H1 (cell line): ENCODE results near the gene MCM3AP. TPM values are rescaled to one million over a fixed set of nuclear protein-coding genes. Genes with fewer than 3 reads are reported as not detected.
A peak's percentile ranks its signal among the peaks of the same experiment; 100 is the strongest.

Experiments
- CTCF ChIA-PET: fragments of 300-600 bp; sonication (Branson Sonifier 250); formaldehyde crosslinking; loops from one replicate; lab custom pipeline; 2021; ENCODE audit not compliant: partially characterized antibody; lab: Charles Lee
- POLR2A ChIA-PET: fragments of 300-600 bp; sonication (Branson Sonifier 250); formaldehyde crosslinking; loops from one replicate; lab custom pipeline; 2021; ENCODE audit warnings: inconsistent platforms; ENCODE audit not compliant: partially characterized antibody; lab: Charles Lee
- DNase-seq, 2 experiments: peaks; one replicate each; pipeline versions ENCODE4 v3.0.0 to v3.0.0-alpha.2; 2010 to 2022; ENCODE audit warnings: low spot score in 2 of 2, low read depth in 1 of 2, mixed read lengths in 1 of 2
- FAIRE-seq: peaks from 2 replicates; lab custom pipeline; 2011; peaks lifted over from hg19 to GRCh38; lab: Jason Lieb, UNC
- H2AFZ ChIP-seq: 2 replicates; pipeline ENCODE4 v1.8.1; 2012; ENCODE audit warnings: low read length, inconsistent platforms
- H2AK5ac ChIP-seq: 2 replicates; pipeline ENCODE4 v1.6.1; 2013; ENCODE audit warnings: low read depth, low read length
- H2BK120ac ChIP-seq: replicated peaks from 2 replicates; pipeline ENCODE3; 2013; ENCODE audit warnings: low read depth, low read length, inconsistent platforms
- H2BK12ac ChIP-seq: 2 replicates; pipeline ENCODE4 v1.6.1; 2013; ENCODE audit warnings: low read depth, low read length
- H2BK15ac ChIP-seq: 2 replicates; pipeline ENCODE4 v1.6.1; 2013; ENCODE audit warnings: low read length
- H2BK20ac ChIP-seq: 2 replicates; pipeline ENCODE4 v1.6.1; 2013; ENCODE audit warnings: low read length
- H2BK5ac ChIP-seq: 2 replicates; pipeline ENCODE4 v1.6.1; 2013; ENCODE audit warnings: low read depth, low read length
- H3K14ac ChIP-seq: 2 replicates; pipeline ENCODE4 v1.6.1; 2013; ENCODE audit warnings: inconsistent platforms; ENCODE audit not compliant: insufficient read length
- H3K18ac ChIP-seq: 2 replicates; pipeline ENCODE4 v1.6.1; 2013; ENCODE audit warnings: low read length; ENCODE audit errors: extremely low read depth
- H3K23ac ChIP-seq: 2 replicates; pipeline ENCODE4 v1.6.1; 2013; ENCODE audit warnings: inconsistent platforms; ENCODE audit not compliant: insufficient read length
- H3K23me2 ChIP-seq: 2 replicates; pipeline ENCODE4 v1.6.1; 2013; ENCODE audit warnings: low read depth, low read length
- H3K27ac ChIP-seq: 2 replicates; pipeline ENCODE4 v1.6.1; 2011; ENCODE audit warnings: low read depth, low read length, inconsistent platforms
- H3K27me3 ChIP-seq, 4 experiments: replicated peaks in 1 of 4; 1 replicate in 1 of 4; 2 replicates in 3 of 4; pipeline versions ENCODE4 v1.6.1 to v1.8.1; 2011 to 2013; ENCODE audit warnings: low read length in 3 of 4, mild to moderate bottlenecking in 3 of 4, inconsistent platforms in 2 of 4, mixed read lengths in 2 of 4, moderate library complexity in 1 of 4; ENCODE audit not compliant: control insufficient read depth in 3 of 4, insufficient read depth in 3 of 4; ENCODE audit errors: extremely low read depth in 1 of 4
- H3K36me3 ChIP-seq, 4 experiments: 2 replicates each; pipeline versions ENCODE4 v1.6.1 to v1.8.1; 2011 to 2013; ENCODE audit warnings: mild to moderate bottlenecking in 4 of 4, low read length in 3 of 4, moderate library complexity in 2 of 4, control low read depth in 1 of 4, inconsistent platforms in 1 of 4; ENCODE audit not compliant: insufficient read depth in 4 of 4, control insufficient read depth in 2 of 4
- H3K4ac ChIP-seq: replicated peaks from 2 replicates; pipeline ENCODE3; 2013; ENCODE audit warnings: low read length, low read depth, mixed read lengths, inconsistent platforms; ENCODE audit not compliant: insufficient read length
- H3K4me1 ChIP-seq, 4 experiments: replicated peaks in 1 of 4; 1 replicate in 1 of 4; 2 replicates in 3 of 4; pipeline versions ENCODE4 v1.6.1 to v1.8.1; 2011 to 2013; ENCODE audit warnings: low read length in 3 of 4, inconsistent platforms in 2 of 4, mixed read lengths in 1 of 4; ENCODE audit not compliant: insufficient read depth in 4 of 4, control insufficient read depth in 3 of 4
- H3K4me2 ChIP-seq, 2 experiments: 2 replicates each; pipeline versions ENCODE4 v1.6.1 to v1.8.1; 2011 to 2013; ENCODE audit warnings: low read depth in 2 of 2, low read length in 2 of 2, control low read depth in 1 of 2, inconsistent platforms in 1 of 2, mild to moderate bottlenecking in 1 of 2; ENCODE audit not compliant: insufficient read depth in 1 of 2
- H3K4me3 ChIP-seq, 4 experiments: fragments of 200-600, 300-600 bp in 1 of 4; sonication (generic), shearing (Covaris generic), sonication (Bioruptor Twin) in 1 of 4; 2 replicates each; pipeline versions ENCODE4 v1.5.1 to v1.8.1; 2011 to 2016; ENCODE audit warnings: low read length in 4 of 4, low read depth in 3 of 4, control low read depth in 2 of 4, inconsistent platforms in 2 of 4, mild to moderate bottlenecking in 2 of 4, mixed read lengths in 1 of 4, moderate library complexity in 1 of 4; ENCODE audit not compliant: insufficient read depth in 2 of 4; ENCODE audit errors: extremely low read depth in 1 of 4
- H3K56ac ChIP-seq: replicated peaks from 2 replicates; pipeline ENCODE3; 2013; ENCODE audit warnings: low read depth, mild to moderate bottlenecking, mixed read lengths, low read length, inconsistent platforms; ENCODE audit not compliant: insufficient read length
- H3K79me1 ChIP-seq: 2 replicates; pipeline ENCODE4 v1.6.1; 2013; ENCODE audit warnings: low read depth, low read length, control low read depth
- H3K79me2 ChIP-seq, 2 experiments: 2 replicates each; pipeline versions ENCODE4 v1.6.1 to v1.8.1; 2012 to 2013; ENCODE audit warnings: low read length in 2 of 2, mild to moderate bottlenecking in 2 of 2, inconsistent platforms in 1 of 2; ENCODE audit not compliant: insufficient read depth in 2 of 2, control insufficient read depth in 1 of 2
- H3K9ac ChIP-seq, 4 experiments: replicated peaks in 1 of 4; 1 replicate in 1 of 4; 2 replicates in 3 of 4; pipeline versions ENCODE4 v1.6.1 to v1.8.1; 2011 to 2013; ENCODE audit warnings: low read depth in 3 of 4, low read length in 3 of 4, control low read depth in 2 of 4, mild to moderate bottlenecking in 2 of 4, moderate library complexity in 2 of 4, inconsistent platforms in 1 of 4; ENCODE audit errors: extremely low read depth in 1 of 4
- H3K9me3 ChIP-seq, 2 experiments: 2 replicates each; pipeline versions ENCODE4 v1.6.1 to v1.8.1; 2012 to 2013; ENCODE audit warnings: mild to moderate bottlenecking in 2 of 2, moderate library complexity in 2 of 2, control low read depth in 1 of 2, inconsistent platforms in 1 of 2, low read depth in 1 of 2, low read length in 1 of 2, mixed read lengths in 1 of 2; ENCODE audit not compliant: insufficient read depth in 2 of 2
- H4K20me1 ChIP-seq, 2 experiments: replicated peaks in 1 of 2; 2 replicates each; pipeline versions ENCODE3 to v1.8.1; 2011 to 2013; ENCODE audit warnings: inconsistent platforms in 2 of 2, low read length in 2 of 2, mild to moderate bottlenecking in 1 of 2; ENCODE audit not compliant: insufficient read depth in 2 of 2, control insufficient read depth in 1 of 2
- H4K5ac ChIP-seq: 2 replicates; pipeline ENCODE4 v1.6.1; 2013; ENCODE audit warnings: low read length, low read depth, mixed read lengths, inconsistent platforms; ENCODE audit not compliant: insufficient read length
- H4K8ac ChIP-seq: 2 replicates; pipeline ENCODE4 v1.8.0; 2013; ENCODE audit warnings: mild to moderate bottlenecking, moderate library complexity, low read length, inconsistent platforms; ENCODE audit not compliant: insufficient read depth; ENCODE audit errors: extremely low read depth
- H4K91ac ChIP-seq: replicated peaks from 2 replicates; pipeline ENCODE3; 2013; ENCODE audit warnings: low read length, mixed read lengths, inconsistent platforms; ENCODE audit not compliant: insufficient read length
- CREB1 ChIP-seq: IDR thresholded peaks from 2 replicates; pipeline ENCODE4 v1.6.1; 2012; ENCODE audit warnings: inconsistent platforms
- PHF8 ChIP-seq: fragments of 200-600 bp; sonication (generic); conservative IDR thresholded peaks from 2 replicates; pipeline ENCODE4 v1.7.1; 2012; ENCODE audit warnings: low read depth, mild to moderate bottlenecking, inconsistent platforms, low read length, moderate library complexity
- RBBP5 ChIP-seq: IDR thresholded peaks from 2 replicates; pipeline ENCODE4 v1.7.1; 2012; ENCODE audit warnings: low read depth, mild to moderate bottlenecking, inconsistent platforms, low read length, moderate library complexity, borderline replicate concordance
- SIX5 ChIP-seq: IDR thresholded peaks from 2 replicates; pipeline ENCODE4 v1.6.1; 2011; ENCODE audit warnings: mild to moderate bottlenecking, low read depth, low read length
- SP1 ChIP-seq: IDR thresholded peaks from 2 replicates; pipeline ENCODE4 v1.6.1; 2011; ENCODE audit warnings: low read depth, low read length
- TAF7 ChIP-seq: optimal IDR thresholded peaks from 2 replicates; pipeline ENCODE3; 2011; ENCODE audit warnings: low read depth, mild to moderate bottlenecking, inconsistent platforms, low read length, moderate library complexity, borderline replicate concordance
- TBP ChIP-seq: IDR thresholded peaks from 2 replicates; pipeline ENCODE4 v1.6.1; 2011; ENCODE audit warnings: low read depth, low read length, improper control_type of control experiment
- WGBS, 2 experiments: shearing (Covaris generic) in 1 of 2; methylation state at CpG; one replicate each; pipeline versions ENCODE4 v1.1.6 to v1.1.7; 2013 to 2015; ENCODE audit warnings: low lambda C conversion rate in 2 of 2, mixed read lengths in 2 of 2, inconsistent platforms in 1 of 2, low coverage in 1 of 2, missing lambda C conversion rate in 1 of 2; ENCODE audit not compliant: insufficient replicate concordance in 2 of 2, insufficient coverage in 1 of 2, insufficient read length in 1 of 2; ENCODE audit errors: extremely low coverage in 1 of 2, missing lambda C conversion rate in 1 of 2; 5-methylcytosine and 5-hydroxymethylcytosine counted together
- polyA plus RNA-seq, 7 experiments: library from polyadenylated mRNA; depleted of rRNA in 3 of 7; stranded (reverse) in 5 of 7; unstranded in 2 of 7; fragments of >200 nt in 5 of 7; fragments of 200-250 nt in 2 of 7; gene quantifications; 1 replicate in 5 of 7; 2 replicates in 1 of 7; 4 replicates in 1 of 7; pipeline versions ENCODE4 v1.2.1 to v1.2.3, GENCODE V29; 2011 to 2013; ENCODE audit warnings: missing spikeins in 2 of 7, mixed read lengths in 2 of 7
- total RNA-seq: library from RNA; stranded (reverse); fragmentation: NEBNext Ultra II Directional; extraction: Animal tissue kit (Norgen Biotek cat#: 25700); gene quantifications from 2 replicates; pipeline ENCODE4 v1.2.1, GENCODE V29; 2021

Gene MCM3AP
- total and polyA plus RNA-seq, 2 of the 8 experiments (the other 6 are each of a cell fraction or from before 2014, with no cell fraction given), result 37.2 to 119 TPM

GRCh38 chr21:46325073-46325912 lies 39.9 kb upstream of the MCM3AP start:
- peak overlapping the region; percentile 77 to 95 (median 86) for H3K4me3 ChIP-seq
- peaks cover 3 to 18% of the 10 kb centered on the region in 2 experiments for H4K20me1 ChIP-seq
- peak overlapping the region; percentile 1; the same call in 1 of the 2 replicates for H2BK5ac ChIP-seq
- H3K9me3 ChIP-seq, result no peaks in the 10 kb centered on the region
- CTCF ChIA-PET, result interaction anchor here (0.8 to 1.7 kb wide), 13 partner anchors 8 to 94 kb away, joined by 3 to 6 read pairs (median 3); partner anchors contain the start of gene MCM3AP
- no peak overlapping the region for H2BK120ac ChIP-seq
- H3K27ac ChIP-seq, result peak overlapping the region; percentile 29; the same call in 1 of the 2 replicates
- H4K5ac ChIP-seq, result peak overlapping the region; percentile 29
- peaks cover 0 to 9% (median 4%) of the 10 kb centered on the region in 4 experiments; a peak in 6 of 7 replicates for H3K4me1 ChIP-seq
- H2BK12ac ChIP-seq, result 0 out of 2 replicates have a peak overlapping the region, but pooled peaks have one; percentile 30
- H3K79me1 ChIP-seq, result peaks cover 17% of the 10 kb centered on the region
- peaks cover 2 to 21% (median 13%) of the 10 kb centered on the region in 4 experiments; a peak in 6 of 8 replicates for H3K36me3 ChIP-seq
- H3K79me2 ChIP-seq, result peaks cover 11 to 66% of the 10 kb centered on the region in 2 experiments
- peak overlapping the region; percentile 73; the same call in 1 of the 2 replicates for H4K8ac ChIP-seq
- DNase-seq, result peak; percentile 31 to 70
- peak overlapping the region; percentile 72 for H3K4ac ChIP-seq
- H3K18ac ChIP-seq, result peak overlapping the region; percentile 51; the same call in 1 of the 2 replicates
- no peaks in the 10 kb centered on the region for H3K27me3 ChIP-seq
- 15% methylated on average over 31 of the region's 43 CpGs; no CpG with 5 or more reads in 1 of the 2 experiments for WGBS, 2 experiments
- no peak overlapping the region for H3K14ac ChIP-seq
- peaks cover 14% of the 10 kb centered on the region for H3K23me2 ChIP-seq
- H3K23ac ChIP-seq, result no peak overlapping the region
- H2AFZ ChIP-seq, result no peak overlapping the region; the same call in 1 of the 2 replicates
- peak overlapping the region; percentile 63 to 97 for H3K4me2 ChIP-seq
- no peak for FAIRE-seq
- peak overlapping the region; percentile 12 for H3K56ac ChIP-seq
- H3K9ac ChIP-seq, result peak overlapping the region; percentile 44 to 78 (median 70); a peak in 6 of 7 replicates
- no peak overlapping the region for H2BK20ac ChIP-seq
- H4K91ac ChIP-seq, result peak overlapping the region; percentile 29
- POLR2A ChIA-PET, result interaction anchor here (0.8 to 1.8 kb wide), 7 partner anchors 16 to 132 kb away, joined by 3 to 5 read pairs (median 5); partner anchors contain the start of genes LSS, MCM3AP and YBEY
- H2AK5ac ChIP-seq, result no peak overlapping the region
- H2BK15ac ChIP-seq, result no peak overlapping the region
- TF ChIP-seq TBP (peak; percentile 38; the same call in 1 of the 2 replicates), SIX5 (no peak), RBBP5 (peak; percentile 42; the same call in 1 of the 2 replicates), PHF8 (peak; percentile 52), CREB1 (0 out of 2 replicates have a peak, but pooled peaks have one; percentile 45), SP1 (0 out of 2 replicates have a peak, but pooled peaks have one; percentile 6), TAF7 (peak; percentile 34)
